ENCODE measurements around the gene PLCH1.

PLCH1 gene

GRCh38 chr3:155661760-155662159, 83.1 kb downstream of the PLCH1 start:
- H3K9me3 ChIP-seq (ENCODE audit: control insufficient read depth, insufficient read depth, low read depth, low read length) = no peaks in the 10 kb centered on the region
- H3K4me1 ChIP-seq (ENCODE audit: control insufficient read depth, insufficient read depth, low read length) = peaks cover 4% of the 10 kb centered on the region; the same call in 1 of the 2 replicates
- no peak overlapping the region for H3K27ac ChIP-seq (ENCODE audit: extremely low read depth, low read depth, low read length)
- POLR2A ChIA-PET = no interaction called here
- CTCF ChIA-PET = interaction anchor here (1.5 kb wide), 1 partner anchor 40 kb away, joined by 6 read pairs; no protein-coding TSS in a partner anchor
- no peak overlapping the region for H3K4me3 ChIP-seq (ENCODE audit: low read depth, low read length)
- H3K36me3 ChIP-seq (ENCODE audit: control insufficient read depth in 2 of 2, insufficient read depth in 1 of 2, low read length in 2 of 2) = no peaks in the 10 kb centered on the region
- TF ChIP-seq ELK4 (IDR thresholded peaks at IDR 0.05; ENCODE audit: borderline replicate concordance, low read depth, low read length) (no peak), ZNF169 (tag by site-specific recombination; IDR thresholded peaks at IDR 0.05) (no peak), HOXA7 (CRISPR knock-in tag; IDR thresholded peaks at IDR 0.05; ENCODE audit: borderline replicate concordance) (no peak), ZNF610 (tag by site-specific recombination; IDR thresholded peaks at IDR 0.05; ENCODE audit: borderline replicate concordance) (no peak), TRIM28 (IDR thresholded peaks at IDR 0.05; ENCODE audit: borderline replicate concordance, low read length) (0 out of 2 replicates have a peak, but pooled peaks have one; percentile 12), ZBTB44 (tag by site-specific recombination; IDR thresholded peaks at IDR 0.05) (no peak), ZNF670 (tag by site-specific recombination; IDR thresholded peaks at IDR 0.05; ENCODE audit: low read depth) (no peak)

GRCh38 chr3:155661042-155661441, 83.8 kb downstream of the PLCH1 start:
- POLR2A ChIA-PET = no interaction called here
- peaks cover 4% of the 10 kb centered on the region; the same call in 1 of the 2 replicates for H3K4me1 ChIP-seq (ENCODE audit: control insufficient read depth, insufficient read depth, low read length)
- no peak overlapping the region for H3K4me3 ChIP-seq (ENCODE audit: low read depth, low read length)
- H3K36me3 ChIP-seq (ENCODE audit: control insufficient read depth in 2 of 2, insufficient read depth in 1 of 2, low read length in 2 of 2) = no peaks in the 10 kb centered on the region
- H3K9me3 ChIP-seq (ENCODE audit: control insufficient read depth, insufficient read depth, low read depth, low read length) = no peaks in the 10 kb centered on the region
- H3K27ac ChIP-seq (ENCODE audit: extremely low read depth, low read depth, low read length) = no peak overlapping the region
- TF ChIP-seq ZNF146 (tag by site-specific recombination; IDR thresholded peaks at IDR 0.05) (no peak), ZNF341 (tag by site-specific recombination; IDR thresholded peaks at IDR 0.05; ENCODE audit: low read depth) (no peak), ZNF10 (tag by site-specific recombination; IDR thresholded peaks at IDR 0.05) (no peak), ZNF184 (tag by site-specific recombination; IDR thresholded peaks at IDR 0.05) (no peak), ZFP37 (tag by site-specific recombination; IDR thresholded peaks at IDR 0.05) (no peak)
- CTCF ChIA-PET = interaction anchor here (1.5 kb wide), 1 partner anchor 41 kb away, joined by 6 read pairs; no protein-coding TSS in a partner anchor

GRCh38 chr3:155658671-155659261, 86.1 kb downstream of the PLCH1 start:
- H3K4me1 ChIP-seq (ENCODE audit: control insufficient read depth, insufficient read depth, low read length) = no peaks in the 10 kb centered on the region
- H3K27ac ChIP-seq (ENCODE audit: extremely low read depth, low read depth, low read length) = no peak overlapping the region
- no peaks in the 10 kb centered on the region for H3K9me3 ChIP-seq (ENCODE audit: control insufficient read depth, insufficient read depth, low read depth, low read length)
- ChIA-PET POLR2A (no interaction called here), CTCF (interaction anchor here (0.6 to 1.0 kb wide), 2 partner anchors 44 to 191 kb away, joined by 3 to 4 read pairs; no protein-coding TSS in a partner anchor)
- no peaks in the 10 kb centered on the region for H3K36me3 ChIP-seq (ENCODE audit: control insufficient read depth in 2 of 2, insufficient read depth in 1 of 2, low read length in 2 of 2)
- H3K4me3 ChIP-seq (ENCODE audit: low read depth, low read length) = no peak overlapping the region
- TF ChIP-seq ZBTB49 (tag by site-specific recombination; IDR thresholded peaks at IDR 0.05; ENCODE audit: low read depth) (no peak), ZFP69B (tag by site-specific recombination; IDR thresholded peaks at IDR 0.05) (no peak), ZNF266 (tag by site-specific recombination; IDR thresholded peaks at IDR 0.05; ENCODE audit: low read depth) (no peak), ZNF404 (tag by site-specific recombination; IDR thresholded peaks at IDR 0.05) (no peak), ZSCAN5A (tag by site-specific recombination; IDR thresholded peaks at IDR 0.05) (no peak), ZNF548 (tag by site-specific recombination; IDR thresholded peaks at IDR 0.05) (no peak), ZFP37 (tag by site-specific recombination; IDR thresholded peaks at IDR 0.05) (no peak), BCL11A (tag by site-specific recombination; IDR thresholded peaks at IDR 0.05; ENCODE audit: low read depth) (no peak), PATZ1 (tag by site-specific recombination; IDR thresholded peaks at IDR 0.05) (no peak), GLIS1 (tag by site-specific recombination; IDR thresholded peaks at IDR 0.05) (no peak), SETDB1 (IDR thresholded peaks at IDR 0.05; ENCODE audit: insufficient read length, low read length) (no peak), OSR2 (tag by site-specific recombination; IDR thresholded peaks at IDR 0.05) (no peak), GLI4 (tag by site-specific recombination; IDR thresholded peaks at IDR 0.05) (no peak)
